NCI-H1092 treated with DMSO at 0.1 percent for 48 hours (cell line): ENCODE measurements around the gene KCNIP4.

Source experiments
- DNase-seq: peaks from one replicate; lab custom pipeline; 2025; lab: John Stamatoyannopoulos, UW

The KCNIP4 gene

DNA sequence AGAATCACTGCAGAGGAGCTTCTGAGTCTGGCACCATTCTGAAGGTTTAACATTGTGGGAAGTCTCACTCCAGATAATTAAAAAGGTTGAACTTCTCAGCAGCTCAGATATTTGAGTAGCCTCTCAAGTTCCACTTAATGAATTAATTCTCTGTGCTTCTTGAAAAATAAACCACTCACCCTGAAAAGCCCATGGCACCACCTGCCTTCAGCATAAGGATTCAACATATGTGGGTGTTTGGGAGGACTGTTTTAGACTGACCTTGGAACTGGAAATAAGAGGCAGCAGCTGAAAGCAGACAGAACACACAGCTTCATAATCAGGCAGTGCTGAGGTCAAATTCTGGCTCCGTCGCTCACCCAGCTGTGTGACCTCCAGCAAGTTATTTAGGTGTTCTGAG lies 100.6 kb downstream of the KCNIP4 start:
- DNase-seq, result no peak

DNA sequence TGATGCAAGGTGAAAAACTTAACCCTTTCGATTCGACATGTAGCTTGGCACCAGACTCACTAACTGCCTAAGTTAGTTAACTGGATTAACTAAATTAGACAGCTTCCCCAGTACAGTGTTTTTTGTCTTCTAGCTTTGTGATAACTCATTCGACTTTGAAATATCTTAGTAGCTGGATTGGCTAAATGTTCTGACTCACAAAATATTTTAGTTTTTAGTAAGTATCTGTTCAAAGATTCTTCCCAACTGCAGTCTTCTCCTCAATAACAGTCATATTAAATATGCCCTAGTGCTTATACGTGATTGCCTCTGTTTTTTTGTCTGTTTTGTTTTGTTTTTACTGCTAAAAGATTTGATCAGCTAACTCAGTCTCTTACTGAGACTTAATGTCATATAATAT lies 102.9 kb downstream of the KCNIP4 start:
- no peak for DNase-seq

- DNase-seq, result no peak
These were observed 112.9 kb downstream of the KCNIP4 start for GRCh38 chr4:21835712-21836111.

- DNase-seq, result no peak
These were observed 118.3 kb downstream of the KCNIP4 start for GRCh38 chr4:21830272-21830671.

- DNase-seq, result no peak
These were observed 121.0 kb downstream of the KCNIP4 start for GRCh38 chr4:21827575-21827974.

GRCh38 chr4:21826071-21826470 lies 122.5 kb downstream of the KCNIP4 start:
- DNase-seq, result no peak

DNA sequence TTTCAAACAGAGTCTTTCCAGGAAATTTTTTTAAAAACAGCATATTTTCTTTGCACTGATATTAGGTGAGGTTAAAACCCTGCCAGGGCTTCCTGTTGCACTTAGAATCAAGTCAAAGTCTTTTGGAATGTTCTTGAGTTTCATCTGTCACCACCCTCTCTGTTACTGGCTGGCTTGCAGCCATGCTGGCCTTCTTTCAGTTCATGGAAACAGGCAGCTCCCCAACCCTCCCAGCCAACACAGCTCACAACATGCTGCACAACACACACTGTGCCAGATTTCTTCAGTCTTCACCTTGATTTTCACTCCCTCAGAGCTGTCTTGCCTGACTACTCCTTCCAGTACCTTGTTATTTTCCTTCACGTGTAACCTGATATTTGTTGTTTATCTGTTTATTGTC lies 129.5 kb downstream of the KCNIP4 start:
- no peak for DNase-seq

DNA sequence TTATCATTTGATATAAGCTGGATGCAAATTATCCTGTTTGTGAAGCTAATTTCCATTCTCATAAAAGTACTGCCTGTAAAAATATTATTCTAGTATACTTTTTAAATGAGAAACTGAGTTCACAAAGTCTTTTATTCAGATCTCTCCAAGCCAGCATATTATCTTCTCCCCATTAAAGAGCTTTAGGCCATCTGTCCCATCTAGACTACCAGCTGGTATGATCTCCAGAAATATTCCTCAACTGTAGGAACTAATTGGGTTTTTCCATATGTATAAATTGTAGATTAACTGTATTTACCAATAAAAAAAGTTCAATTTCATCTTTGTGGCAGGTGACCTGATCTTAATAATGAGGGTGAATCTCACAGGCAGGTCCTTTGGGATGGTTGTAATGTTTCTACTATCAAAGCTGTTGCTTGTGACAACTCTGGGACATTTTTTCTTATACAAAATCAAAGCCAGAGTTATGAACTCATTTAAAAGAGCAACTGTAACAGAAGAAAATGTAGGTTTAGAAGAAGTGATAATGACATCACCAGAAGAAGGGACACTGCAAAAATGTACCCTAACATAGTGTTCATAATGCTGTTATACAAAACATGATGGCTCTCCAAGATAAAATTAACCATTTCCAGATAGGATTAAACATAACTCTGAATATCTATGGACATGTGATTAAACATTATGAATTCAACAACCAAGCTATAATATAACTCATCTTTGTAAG lies 132.8 kb downstream of the KCNIP4 start:
- no peak for DNase-seq

DNA sequence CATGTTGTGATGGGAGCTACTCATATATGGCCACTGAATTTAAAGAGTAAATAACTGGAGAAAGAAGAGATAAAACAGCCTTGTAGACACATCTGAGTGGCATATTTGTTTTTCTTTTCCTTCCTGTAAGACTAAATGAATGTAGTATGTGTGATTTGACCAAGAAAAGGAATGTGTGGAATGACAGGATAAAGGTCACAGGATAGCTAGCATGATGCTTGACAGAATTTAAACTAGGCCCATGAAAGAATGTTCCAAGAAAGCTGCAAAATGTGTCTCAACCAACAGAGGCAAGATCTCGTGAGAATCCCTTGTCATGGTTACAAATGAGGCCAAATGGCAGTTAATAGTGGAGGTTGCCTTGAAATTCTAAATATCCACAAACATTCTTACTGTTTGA lies 137.0 kb downstream of the KCNIP4 start:
- no peak for DNase-seq

DNA sequence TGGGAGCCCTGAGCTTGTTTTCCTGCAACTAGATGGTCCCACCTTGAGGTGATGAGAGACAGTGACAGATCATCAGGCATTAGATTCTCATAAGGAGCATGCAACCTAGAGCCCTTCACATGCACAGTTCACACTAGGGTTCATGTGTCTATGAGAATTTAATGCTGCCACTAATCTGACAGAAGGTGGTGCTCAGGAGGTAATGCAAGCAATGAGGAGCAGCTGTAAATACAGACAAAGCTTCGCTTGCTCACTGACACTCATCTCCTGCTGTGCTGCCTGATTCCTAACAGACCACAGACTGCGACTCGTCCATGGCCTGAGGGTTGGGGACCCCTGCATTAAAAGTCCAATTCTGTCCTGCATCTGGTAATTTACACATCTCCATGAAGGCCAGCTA lies 141.6 kb downstream of the KCNIP4 start:
- no peak for DNase-seq

DNA sequence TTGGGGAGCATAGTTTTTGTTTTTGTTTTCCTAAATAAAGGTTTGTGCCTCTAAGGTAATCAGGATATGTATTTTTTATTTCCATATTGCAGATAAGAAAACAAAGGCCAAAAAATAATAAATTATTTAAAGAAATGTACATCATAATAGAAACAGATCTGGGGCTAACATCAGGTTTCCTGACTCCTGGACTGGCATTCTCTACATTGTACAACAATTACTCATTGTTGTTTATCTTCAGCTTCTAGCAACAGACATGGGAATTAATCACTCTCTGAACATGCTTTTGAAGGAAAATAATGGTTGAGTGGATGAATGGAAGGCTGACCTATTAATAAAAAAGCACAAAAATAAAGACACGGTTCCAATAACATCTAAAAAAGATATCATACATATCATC lies 146.2 kb downstream of the KCNIP4 start:
- no peak for DNase-seq

DNA sequence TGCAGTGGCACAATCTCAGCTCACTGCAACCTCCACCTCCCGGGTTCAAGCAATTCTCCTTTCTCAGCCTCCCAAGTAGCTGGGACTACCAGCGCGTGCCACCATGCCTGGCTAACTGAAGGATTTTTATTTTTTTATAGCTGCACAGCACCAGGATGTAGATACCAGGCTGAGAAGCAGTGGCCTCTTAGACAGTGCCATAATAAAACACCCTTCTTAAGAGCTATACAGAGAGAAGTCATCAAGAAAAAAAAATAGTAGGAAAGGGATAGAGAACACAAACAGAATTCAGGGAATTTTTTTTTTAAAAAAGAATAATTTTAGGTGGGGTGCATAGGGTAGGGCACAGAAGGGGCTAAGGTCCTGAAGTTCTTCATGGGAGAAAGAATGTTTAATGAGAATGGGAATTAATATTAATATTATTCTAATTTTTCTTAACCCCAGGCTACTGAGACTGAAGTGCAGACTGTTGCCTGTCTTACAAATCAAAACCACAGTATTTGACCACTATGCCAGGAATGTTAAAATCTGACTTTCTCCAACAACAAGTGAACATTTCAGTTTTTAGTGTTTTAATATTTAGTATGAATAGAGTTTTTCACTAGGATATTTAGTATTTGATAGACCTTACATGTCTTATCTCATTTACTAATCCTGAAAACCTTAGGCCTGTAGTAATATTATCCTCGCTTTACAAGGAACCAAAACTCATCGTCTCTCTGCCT lies 146.7 kb downstream of the KCNIP4 start:
- no peak for DNase-seq

DNA sequence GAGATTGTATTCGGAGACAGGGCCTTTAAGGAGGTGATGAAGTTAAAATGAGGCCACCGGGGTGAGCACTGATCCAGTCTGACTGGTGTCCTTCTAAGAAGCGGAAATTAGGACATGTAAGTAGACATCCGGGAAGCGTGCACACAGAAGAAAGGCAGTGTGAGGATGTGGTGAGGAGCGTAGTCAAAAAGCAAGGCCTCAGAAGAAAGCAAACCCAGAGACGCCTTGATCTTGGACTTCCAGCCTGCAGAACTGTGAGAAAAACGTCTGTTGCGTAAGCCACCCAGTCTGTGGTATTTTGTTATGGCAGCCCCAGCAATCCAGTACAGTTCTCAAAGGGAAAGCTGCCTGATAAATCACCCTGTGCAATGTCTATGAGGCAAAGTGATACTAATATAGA lies 153.5 kb downstream of the KCNIP4 start:
- no peak for DNase-seq

DNA sequence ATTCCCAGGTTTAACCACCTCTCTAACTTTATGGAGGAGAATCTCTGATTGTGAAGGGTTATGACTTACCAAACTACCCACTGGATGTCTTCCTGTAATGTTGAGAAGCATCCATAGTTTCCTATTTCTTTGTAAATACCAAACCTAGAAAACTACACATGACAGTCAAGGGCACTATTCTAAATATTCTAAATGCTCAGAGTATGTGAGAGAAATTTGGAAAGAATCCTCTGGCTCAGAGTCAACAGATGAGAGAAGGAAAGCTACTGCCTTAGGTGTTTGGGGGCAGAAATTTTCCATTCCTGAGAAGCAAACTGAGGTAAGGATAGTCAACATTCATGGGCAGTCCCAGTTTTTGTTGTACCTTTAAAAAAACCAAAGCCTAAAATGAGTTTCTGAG lies 155.8 kb downstream of the KCNIP4 start:
- no peak for DNase-seq

- DNase-seq, result peak; percentile 38
These were observed 158.0 kb downstream of the KCNIP4 start for GRCh38 chr4:21790438-21791029.

GRCh38 chr4:21780148-21780547 lies 168.4 kb downstream of the KCNIP4 start:
- no peak for DNase-seq

DNA sequence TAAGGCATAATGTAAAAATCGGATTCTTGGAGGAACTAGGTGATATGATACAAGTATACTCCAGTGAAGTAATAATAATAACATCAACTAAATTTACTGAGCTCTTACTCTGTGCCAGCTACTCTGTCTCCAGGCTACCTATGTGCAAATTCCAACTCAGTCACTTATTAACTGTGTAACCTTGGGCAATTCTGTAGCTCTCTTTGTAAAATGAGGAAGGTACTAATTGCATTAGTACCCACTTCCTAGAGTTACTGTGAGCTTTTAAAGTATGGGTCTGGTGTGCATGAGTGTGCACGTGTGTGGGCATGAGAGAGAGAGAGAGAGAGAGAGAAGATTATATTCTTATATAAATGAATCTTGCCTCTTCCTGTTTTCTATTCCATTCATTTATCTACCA lies 169.9 kb downstream of the KCNIP4 start:
- DNase-seq, result no peak

- no peak for DNase-seq
These were observed 172.9 kb downstream of the KCNIP4 start for GRCh38 chr4:21775703-21776102.

DNA sequence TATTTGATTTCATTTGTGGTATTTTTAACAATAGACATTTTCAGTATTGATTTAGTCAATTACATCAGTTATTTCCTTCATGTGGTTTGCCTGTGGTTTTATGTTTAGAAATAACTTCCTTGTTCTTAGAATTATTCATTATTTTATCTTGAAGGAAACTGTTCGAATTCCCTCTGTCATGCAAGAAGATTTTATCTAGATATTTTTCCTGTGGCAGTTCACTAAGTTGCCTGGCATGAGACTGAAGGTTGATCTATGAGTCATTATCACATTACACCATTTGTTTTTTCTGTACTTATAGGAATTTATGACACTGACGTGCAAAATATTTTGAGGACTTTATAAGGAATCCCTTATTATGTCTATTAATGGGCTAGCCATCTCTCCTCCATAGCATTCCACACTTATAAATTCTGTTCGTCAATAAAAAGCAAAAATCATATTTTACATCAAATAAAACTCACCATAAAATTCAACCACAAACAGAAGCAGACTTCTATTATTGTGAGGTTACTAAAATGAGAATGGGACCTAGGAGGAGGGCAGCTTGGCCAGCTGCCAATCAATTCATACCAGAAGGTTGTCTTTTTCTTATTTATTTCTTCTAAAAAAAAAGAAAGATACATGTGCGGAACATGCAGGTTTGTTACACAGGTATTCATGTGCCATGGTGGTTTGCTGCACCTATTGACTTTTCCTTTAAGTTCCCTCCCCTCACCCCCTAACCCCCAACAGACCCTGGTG lies 179.0 kb downstream of the KCNIP4 start:
- no peak for DNase-seq

GRCh38 chr4:21768349-21769310 lies 179.9 kb downstream of the KCNIP4 start:
- peak; percentile 46 for DNase-seq

DNA sequence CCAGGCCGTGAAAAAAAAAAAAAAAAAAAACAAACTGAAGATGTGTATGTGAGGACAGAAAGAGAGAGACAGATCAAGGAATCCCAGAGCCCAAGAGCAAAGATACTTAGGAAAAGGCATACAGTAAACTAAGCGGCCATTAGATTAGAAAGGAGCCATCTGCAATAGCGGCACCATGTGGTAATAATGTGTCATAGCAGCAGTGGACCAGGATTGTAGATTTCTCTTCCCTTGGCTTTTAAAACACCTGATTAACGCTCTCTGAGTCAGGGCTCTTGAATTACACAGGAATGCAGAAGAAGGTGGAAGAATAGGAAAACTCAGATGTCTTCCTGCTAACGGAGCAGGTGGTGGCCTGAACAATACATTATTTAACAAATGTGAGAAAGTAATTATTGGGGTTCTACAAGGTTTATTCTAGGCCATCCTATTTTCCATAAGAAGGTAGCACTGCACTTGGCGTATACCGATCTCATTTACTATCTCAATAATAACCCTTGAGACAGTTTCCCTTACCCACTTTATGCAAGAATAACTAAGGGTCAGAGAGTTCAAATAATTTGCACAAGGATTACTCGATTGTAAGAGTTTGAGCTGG lies 182.7 kb downstream of the KCNIP4 start:
- DNase-seq, result peak; percentile 47
